ENCODE results near the gene TXNRD2.

- TF ChIP-seq EZH2 (IDR thresholded peaks at IDR 0.05; ENCODE audit: borderline replicate concordance, low read depth, low read length, severe bottlenecking) (no peak), CTCF (IDR thresholded peaks at IDR 0.05; ENCODE audit: borderline replicate concordance, extremely low read depth, low read length, poor library complexity, severe bottlenecking) (no peak)
These were observed 18.2 kb upstream of the TXNRD2 start for GRCh38 chr22:19959587-19960490.
